EL (cell line): ENCODE measurements around the gene TAF1A.

Experiments used
- DNase-seq: peaks from one replicate; pipeline ENCODE4 v3.0.0-alpha.2; 2016

Gene TAF1A

GRCh38 chr1:222529916-222530315 lies 59.8 kb downstream of the TAF1A start:
- DNase-seq: no peak

- DNase-seq: no peak
Observed at GRCh38 chr1:222529181-222529580, 60.6 kb downstream of the TAF1A start.

GRCh38 chr1:222525951-222526350 lies 63.8 kb downstream of the TAF1A start:
- DNase-seq: no peak

- DNase-seq: peak; percentile 31
Observed at GRCh38 chr1:222523852-222524251, 65.9 kb downstream of the TAF1A start.

- no peak for DNase-seq
Observed at GRCh38 chr1:222522105-222522915, 67.4 kb downstream of the TAF1A start.

GRCh38 chr1:222521299-222522104 lies 68.2 kb downstream of the TAF1A start:
- peak; percentile 74 for DNase-seq
